ENCODE measurements around the gene B4GALT3. TPM values are rescaled to one million over a fixed set of nuclear protein-coding genes. Genes with fewer than 3 reads are reported as not detected.
A peak's percentile ranks its signal among the peaks of the same experiment; 100 is the strongest.

Gene B4GALT3
- total and polyA plus RNA-seq, 9 of the 15 experiments (the other 6 are each of a cell fraction or from before 2014, with no cell fraction given) = 31.2 to 103 (median 46.1) TPM

DNA sequence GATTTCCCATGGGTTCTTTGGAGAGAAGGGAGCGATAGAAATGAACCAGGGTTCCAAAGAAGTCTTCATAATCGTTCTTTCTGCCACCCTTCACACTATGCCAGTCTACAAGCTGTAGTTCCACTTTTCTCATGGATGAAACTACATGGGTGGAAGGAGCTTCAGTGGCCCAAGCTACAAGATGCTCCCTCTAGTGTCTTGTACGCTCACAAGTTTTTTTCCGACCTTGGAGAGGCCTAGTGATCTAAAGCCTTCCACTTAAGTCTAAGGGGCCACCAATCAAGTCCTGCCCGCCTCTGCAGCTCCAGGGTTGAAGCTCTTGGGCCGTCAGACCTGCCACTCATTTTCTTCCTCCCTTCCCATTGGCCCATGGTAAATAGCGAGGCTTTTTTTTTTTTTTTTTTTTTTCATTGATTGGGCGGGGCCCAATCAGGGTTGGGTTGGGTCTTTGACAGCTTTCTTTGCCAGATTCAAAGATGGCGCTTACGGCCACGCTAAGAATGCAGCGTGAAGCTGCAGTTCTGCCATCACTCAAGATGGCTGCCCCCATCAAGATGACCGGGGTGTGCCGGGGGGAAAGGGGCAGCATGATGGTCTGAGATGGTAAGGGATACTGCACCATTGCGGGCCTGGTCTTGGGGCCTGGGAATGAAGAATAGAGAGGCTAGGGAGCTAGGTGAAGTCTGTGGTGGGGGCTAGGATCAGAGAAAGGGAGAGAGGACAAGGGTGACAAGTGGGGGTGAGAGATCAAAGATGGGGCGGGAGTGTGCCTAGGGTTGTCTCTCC lies 48.4 kb upstream of the B4GALT3 start, which contains the start of gene TOMM40L (continued):
- TF ChIP-seq MIER1 (IDR thresholded peaks at IDR 0.05; ENCODE audit: low read depth) (no peak), DDX20 (tag; IDR thresholded peaks at IDR 0.05; ENCODE audit: low read depth) (no peak), KAT7 (CRISPR knock-in tag; IDR thresholded peaks at IDR 0.05; ENCODE audit: borderline replicate concordance) (no peak), ZFPM2 (CRISPR knock-in tag; IDR thresholded peaks at IDR 0.05) (no peak), BRD9 (IDR thresholded peaks at IDR 0.05; ENCODE audit: low read depth, partially characterized antibody) (peak; percentile 30), SIN3A (IDR thresholded peaks at IDR 0.05; ENCODE audit: borderline replicate concordance in 2 of 2, control insufficient read depth in 1 of 2, low read depth in 2 of 2, low read length in 2 of 2) (peak in 1 of 2 experiments; percentile 63; a peak in 1 of 4 replicates), CHD2 (IDR thresholded peaks at IDR 0.05; ENCODE audit: low read depth, low read length) (peak; percentile 50; the same call in 1 of the 2 replicates), ZNF174 (CRISPR knock-in tag; IDR thresholded peaks at IDR 0.05) (no peak)
- TF ChIP-seq, protein P1, sequence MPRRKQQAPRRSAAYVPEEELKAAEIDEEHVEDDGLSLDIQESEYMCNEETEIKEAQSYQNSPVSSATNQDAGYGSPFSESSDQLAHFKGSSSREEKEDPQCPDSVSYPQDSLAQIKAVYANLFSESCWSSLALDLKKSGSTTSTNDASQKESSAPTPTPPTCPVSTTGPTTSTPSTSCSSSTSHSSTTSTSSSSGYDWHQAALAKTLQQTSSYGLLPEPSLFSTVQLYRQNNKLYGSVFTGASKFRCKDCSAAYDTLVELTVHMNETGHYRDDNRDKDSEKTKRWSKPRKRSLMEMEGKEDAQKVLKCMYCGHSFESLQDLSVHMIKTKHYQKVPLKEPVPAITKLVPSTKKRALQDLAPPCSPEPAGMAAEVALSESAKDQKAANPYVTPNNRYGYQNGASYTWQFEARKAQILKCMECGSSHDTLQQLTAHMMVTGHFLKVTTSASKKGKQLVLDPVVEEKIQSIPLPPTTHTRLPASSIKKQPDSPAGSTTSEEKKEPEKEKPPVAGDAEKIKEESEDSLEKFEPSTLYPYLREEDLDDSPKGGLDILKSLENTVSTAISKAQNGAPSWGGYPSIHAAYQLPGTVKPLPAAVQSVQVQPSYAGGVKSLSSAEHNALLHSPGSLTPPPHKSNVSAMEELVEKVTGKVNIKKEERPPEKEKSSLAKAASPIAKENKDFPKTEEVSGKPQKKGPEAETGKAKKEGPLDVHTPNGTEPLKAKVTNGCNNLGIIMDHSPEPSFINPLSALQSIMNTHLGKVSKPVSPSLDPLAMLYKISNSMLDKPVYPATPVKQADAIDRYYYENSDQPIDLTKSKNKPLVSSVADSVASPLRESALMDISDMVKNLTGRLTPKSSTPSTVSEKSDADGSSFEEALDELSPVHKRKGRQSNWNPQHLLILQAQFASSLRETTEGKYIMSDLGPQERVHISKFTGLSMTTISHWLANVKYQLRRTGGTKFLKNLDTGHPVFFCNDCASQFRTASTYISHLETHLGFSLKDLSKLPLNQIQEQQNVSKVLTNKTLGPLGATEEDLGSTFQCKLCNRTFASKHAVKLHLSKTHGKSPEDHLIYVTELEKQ (CRISPR knock-in tag; IDR thresholded peaks at IDR 0.05) = no peak
- TF ChIP-seq, protein P2, sequence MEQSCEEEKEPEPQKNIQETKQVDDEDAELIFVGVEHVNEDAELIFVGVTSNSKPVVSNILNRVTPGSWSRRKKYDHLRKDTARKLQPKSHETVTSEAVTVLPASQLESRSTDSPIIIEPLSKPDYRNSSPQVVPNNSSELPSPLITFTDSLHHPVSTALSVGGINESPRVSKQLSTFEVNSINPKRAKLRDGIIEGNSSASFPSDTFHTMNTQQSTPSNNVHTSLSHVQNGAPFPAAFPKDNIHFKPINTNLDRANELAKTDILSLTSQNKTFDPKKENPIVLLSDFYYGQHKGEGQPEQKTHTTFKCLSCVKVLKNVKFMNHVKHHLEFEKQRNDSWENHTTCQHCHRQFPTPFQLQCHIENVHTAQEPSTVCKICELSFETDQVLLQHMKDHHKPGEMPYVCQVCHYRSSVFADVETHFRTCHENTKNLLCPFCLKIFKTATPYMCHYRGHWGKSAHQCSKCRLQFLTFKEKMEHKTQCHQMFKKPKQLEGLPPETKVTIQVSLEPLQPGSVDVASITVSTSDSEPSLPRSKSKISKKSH (CRISPR knock-in tag; IDR thresholded peaks at IDR 0.05) = no peak
- TF ChIP-seq, protein P3, sequence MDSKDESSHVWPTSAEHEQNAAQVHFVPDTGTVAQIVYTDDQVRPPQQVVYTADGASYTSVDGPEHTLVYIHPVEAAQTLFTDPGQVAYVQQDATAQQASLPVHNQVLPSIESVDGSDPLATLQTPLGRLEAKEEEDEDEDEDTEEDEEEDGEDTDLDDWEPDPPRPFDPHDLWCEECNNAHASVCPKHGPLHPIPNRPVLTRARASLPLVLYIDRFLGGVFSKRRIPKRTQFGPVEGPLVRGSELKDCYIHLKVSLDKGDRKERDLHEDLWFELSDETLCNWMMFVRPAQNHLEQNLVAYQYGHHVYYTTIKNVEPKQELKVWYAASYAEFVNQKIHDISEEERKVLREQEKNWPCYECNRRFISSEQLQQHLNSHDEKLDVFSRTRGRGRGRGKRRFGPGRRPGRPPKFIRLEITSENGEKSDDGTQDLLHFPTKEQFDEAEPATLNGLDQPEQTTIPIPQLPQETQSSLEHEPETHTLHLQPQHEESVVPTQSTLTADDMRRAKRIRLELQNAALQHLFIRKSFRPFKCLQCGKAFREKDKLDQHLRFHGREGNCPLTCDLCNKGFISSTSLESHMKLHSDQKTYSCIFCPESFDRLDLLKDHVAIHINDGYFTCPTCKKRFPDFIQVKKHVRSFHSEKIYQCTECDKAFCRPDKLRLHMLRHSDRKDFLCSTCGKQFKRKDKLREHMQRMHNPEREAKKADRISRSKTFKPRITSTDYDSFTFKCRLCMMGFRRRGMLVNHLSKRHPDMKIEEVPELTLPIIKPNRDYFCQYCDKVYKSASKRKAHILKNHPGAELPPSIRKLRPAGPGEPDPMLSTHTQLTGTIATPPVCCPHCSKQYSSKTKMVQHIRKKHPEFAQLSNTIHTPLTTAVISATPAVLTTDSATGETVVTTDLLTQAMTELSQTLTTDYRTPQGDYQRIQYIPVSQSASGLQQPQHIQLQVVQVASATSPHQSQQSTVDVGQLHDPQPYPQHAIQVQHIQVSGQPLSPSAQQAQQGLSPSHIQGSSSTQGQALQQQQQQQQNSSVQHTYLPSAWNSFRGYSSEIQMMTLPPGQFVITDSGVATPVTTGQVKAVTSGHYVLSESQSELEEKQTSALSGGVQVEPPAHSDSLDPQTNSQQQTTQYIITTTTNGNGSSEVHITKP (IDR thresholded peaks at IDR 0.05; ENCODE audit: partially characterized antibody) = peak; percentile 60
- TF ChIP-seq, protein P4, sequence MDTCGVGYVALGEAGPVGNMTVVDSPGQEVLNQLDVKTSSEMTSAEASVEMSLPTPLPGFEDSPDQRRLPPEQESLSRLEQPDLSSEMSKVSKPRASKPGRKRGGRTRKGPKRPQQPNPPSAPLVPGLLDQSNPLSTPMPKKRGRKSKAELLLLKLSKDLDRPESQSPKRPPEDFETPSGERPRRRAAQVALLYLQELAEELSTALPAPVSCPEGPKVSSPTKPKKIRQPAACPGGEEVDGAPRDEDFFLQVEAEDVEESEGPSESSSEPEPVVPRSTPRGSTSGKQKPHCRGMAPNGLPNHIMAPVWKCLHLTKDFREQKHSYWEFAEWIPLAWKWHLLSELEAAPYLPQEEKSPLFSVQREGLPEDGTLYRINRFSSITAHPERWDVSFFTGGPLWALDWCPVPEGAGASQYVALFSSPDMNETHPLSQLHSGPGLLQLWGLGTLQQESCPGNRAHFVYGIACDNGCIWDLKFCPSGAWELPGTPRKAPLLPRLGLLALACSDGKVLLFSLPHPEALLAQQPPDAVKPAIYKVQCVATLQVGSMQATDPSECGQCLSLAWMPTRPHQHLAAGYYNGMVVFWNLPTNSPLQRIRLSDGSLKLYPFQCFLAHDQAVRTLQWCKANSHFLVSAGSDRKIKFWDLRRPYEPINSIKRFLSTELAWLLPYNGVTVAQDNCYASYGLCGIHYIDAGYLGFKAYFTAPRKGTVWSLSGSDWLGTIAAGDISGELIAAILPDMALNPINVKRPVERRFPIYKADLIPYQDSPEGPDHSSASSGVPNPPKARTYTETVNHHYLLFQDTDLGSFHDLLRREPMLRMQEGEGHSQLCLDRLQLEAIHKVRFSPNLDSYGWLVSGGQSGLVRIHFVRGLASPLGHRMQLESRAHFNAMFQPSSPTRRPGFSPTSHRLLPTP (IDR thresholded peaks at IDR 0.05; ENCODE audit: borderline replicate concordance, extremely low read depth, insufficient read length) = no peak
- TF ChIP-seq, protein P5, sequence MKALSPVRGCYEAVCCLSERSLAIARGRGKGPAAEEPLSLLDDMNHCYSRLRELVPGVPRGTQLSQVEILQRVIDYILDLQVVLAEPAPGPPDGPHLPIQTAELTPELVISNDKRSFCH (CRISPR knock-in tag; IDR thresholded peaks at IDR 0.05) = no peak
- TF ChIP-seq, protein P5 (tag; IDR thresholded peaks at IDR 0.05) = no peak

Data from K562 (cell line).